MV-4-11 (cell line): Measurements from ENCODE around the gene SULF2.

Source experiments
- DNase-seq: peaks from one replicate; lab custom pipeline; 2025; lab: John Stamatoyannopoulos, UW

SULF2 gene

GRCh38 chr20:47667531-47668312 lies 117.6 kb downstream of the SULF2 start:
- DNase-seq, result no peak

DNA sequence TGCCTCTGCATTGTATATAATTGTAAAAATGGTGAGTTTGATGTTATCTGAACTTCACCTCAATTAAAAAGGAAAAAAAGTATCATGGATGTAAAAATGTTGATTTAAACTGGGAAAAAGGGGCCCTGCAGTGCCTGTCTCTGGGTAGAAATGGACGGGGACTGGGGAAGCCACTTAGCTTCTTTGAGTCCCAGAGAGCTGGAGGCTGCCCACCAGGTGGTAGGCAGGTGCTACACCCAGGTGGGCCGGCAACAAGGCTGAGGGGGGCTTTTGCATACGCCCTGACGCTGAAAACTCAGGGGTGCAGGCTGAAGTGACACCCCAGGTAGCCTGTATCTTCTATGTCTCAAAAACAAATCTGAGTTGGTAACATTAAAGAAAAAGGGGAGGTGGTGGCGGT lies 118.2 kb downstream of the SULF2 start:
- no peak for DNase-seq

DNA sequence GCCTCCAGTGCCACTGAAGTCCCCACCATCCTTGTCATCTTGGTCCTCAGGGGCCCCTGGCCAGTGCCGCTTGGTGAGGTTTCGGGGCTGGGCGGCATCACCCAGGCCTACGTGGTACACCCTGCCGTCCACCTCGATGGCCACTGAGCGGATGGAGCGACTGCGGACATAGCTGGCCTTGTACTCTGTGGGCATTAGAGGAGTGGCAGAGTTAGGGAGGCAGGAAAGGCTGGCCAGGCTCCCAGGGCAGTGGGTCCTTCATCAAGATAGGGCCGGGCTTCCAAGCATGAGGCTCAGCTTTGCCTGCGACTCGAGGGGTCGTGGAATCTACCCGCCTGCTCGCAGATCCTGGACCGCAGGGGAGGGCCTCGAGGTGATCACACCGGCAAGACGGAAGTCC lies 119.0 kb downstream of the SULF2 start:
- no peak for DNase-seq

GRCh38 chr20:47665221-47665991 lies 119.9 kb downstream of the SULF2 start:
- no peak for DNase-seq

GRCh38 chr20:47664744-47665143 lies 120.5 kb downstream of the SULF2 start:
- DNase-seq, result no peak

- no peak for DNase-seq
Observed at GRCh38 chr20:47664068-47664437, 121.2 kb downstream of the SULF2 start.

DNA sequence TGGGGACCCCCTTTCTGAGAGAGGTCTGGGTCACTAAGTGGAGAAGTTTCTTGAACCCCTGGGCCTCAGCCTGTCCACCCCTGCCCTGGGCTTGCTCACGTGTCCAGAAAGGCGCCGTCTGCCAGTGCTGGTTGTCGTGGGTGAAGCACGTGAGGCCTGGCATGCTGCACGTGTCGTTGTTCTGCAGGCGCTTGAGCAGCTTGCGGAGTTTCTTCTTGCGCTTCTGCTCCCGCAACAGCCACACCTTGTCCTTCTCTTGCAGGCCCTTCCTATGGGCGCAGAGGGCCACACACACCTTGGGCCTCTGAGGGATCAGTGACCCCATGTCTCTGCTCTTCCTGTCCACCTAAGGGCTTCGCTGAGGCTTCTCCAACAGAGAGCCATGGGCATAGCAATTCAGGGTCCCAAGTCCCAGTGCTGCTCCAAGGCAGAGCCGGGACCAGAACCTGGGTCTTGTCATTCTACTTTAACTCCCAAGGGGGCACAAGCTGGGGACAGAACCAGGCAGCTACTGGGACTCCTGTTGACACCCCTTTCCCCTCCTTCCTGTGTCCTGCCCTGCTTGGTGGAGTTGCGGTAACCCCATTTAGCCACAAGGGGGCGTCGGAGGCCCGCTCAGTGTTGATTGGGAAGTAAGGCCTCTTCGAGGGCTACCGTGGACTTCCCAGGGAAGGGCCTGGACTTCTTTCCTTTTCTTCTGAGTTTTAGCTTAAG lies 121.8 kb downstream of the SULF2 start:
- DNase-seq, result peak; percentile 69

- no peak for DNase-seq
Observed at GRCh38 chr20:47662483-47663353, 122.6 kb downstream of the SULF2 start.

- no peak for DNase-seq
Observed at GRCh38 chr20:47661714-47662113, 123.6 kb downstream of the SULF2 start.

GRCh38 chr20:47660983-47661700 lies 124.1 kb downstream of the SULF2 start:
- DNase-seq, result no peak

DNA sequence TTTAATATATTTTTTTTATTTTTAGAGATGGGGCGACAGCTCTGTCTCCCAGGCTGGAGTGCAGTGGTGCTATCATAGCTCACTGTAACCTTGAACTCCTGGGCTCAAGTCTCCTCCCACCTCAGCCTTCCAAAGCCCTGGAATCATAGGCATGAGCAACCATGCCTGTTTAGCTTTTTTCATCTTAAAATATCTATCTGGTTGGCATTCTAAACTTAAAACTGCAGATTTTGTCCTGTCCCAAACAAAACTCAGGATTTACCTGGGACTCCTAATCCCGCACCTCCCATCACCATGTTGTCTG lies 124.7 kb downstream of the SULF2 start:
- no peak for DNase-seq

DNA sequence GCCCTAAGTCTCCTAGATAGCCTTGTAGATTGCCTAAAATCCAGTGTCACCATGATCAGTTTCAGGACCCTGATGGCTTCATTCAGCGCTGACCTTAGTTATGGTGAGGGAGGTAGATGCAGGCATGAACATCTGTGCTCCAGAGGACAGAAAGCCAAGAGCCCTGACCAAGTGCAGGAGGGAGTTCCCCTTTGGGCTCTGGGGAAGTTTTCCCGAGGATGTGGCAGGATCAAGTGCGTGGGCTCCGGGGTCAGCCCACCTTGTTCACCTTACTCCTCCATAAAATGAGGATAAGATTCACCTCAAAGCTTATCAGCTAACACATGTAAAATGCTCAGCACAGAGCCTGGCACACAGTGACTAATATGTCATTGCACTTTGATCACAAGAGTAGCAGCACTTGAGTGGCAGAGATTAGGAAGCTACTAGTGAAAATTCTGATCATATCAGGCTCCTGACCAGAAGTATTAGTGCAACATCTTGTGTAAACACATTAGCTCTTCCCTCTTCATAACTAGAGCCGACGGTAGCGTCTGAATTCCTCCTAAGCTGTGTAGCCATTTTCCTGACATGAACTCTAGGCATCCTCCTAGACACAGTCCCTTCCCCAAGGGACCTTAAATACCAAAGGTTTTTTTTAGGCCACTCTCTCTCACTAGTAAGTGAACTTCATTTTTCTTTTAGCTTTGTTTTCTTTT lies 125.2 kb downstream of the SULF2 start:
- DNase-seq, result no peak

- peak; percentile 90 for DNase-seq
Observed at GRCh38 chr20:47656318-47656717, 129.0 kb downstream of the SULF2 start.

GRCh38 chr20:47655635-47656034 lies 129.6 kb downstream of the SULF2 start:
- no peak for DNase-seq

DNA sequence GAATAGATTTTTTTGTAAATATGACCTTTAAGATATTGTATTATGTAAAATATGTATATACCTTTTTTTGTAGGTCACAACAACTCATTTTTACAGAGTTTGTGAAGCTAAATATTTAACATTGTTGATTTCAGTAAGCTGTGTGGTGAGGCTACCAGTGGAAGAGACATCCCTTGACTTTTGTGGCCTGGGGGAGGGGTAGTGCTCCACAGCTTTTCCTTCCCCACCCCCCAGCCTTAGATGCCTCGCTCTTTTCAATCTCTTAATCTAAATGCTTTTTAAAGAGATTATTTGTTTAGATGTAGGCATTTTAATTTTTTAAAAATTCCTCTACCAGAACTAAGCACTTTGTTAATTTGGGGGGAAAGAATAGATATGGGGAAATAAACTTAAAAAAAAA lies 130.9 kb downstream of the SULF2 start:
- no peak for DNase-seq

GRCh38 chr20:47653869-47654268 lies 131.4 kb downstream of the SULF2 start:
- no peak for DNase-seq

DNA sequence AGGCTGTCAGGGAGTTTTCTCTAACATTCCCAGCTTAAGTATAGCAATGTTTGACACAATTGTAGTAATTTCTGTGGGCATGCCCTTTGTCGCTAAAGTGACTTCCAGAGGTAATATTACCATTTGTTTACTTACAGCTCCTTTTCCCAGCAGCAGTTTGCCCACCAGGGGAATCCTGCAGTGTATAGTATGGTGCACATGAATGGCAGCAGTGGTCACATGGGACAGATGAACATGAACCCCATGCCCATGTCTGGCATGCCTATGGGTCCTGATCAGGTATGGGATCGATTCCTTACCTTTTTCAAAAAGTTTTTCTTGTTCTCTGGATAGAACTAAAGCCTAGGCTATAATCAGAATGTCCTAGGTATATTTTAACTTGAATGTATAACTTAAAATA lies 132.5 kb downstream of the SULF2 start:
- DNase-seq, result no peak

GRCh38 chr20:47652301-47652700 lies 133.0 kb downstream of the SULF2 start:
- no peak for DNase-seq

GRCh38 chr20:47648943-47649342 lies 136.3 kb downstream of the SULF2 start:
- no peak for DNase-seq

DNA sequence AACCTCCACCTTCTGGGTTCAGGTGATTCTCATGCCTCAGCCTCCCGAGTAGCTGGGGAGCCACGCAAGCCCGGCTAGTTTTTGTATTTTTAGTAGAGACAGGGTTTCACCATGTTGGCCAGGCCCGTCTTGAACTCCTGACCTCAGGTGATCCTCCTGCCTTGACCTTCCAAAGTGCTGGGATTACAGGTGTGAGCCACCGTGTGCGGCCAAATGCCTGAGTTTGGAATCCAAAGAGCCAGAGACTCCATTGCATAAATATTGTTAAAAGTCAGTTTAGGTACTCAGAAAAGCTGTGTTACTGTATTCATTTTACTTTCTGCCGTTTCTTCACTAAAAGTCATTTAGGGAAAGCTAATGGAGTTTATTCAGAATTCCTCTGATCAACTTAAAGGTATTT lies 137.3 kb downstream of the SULF2 start:
- no peak for DNase-seq

DNA sequence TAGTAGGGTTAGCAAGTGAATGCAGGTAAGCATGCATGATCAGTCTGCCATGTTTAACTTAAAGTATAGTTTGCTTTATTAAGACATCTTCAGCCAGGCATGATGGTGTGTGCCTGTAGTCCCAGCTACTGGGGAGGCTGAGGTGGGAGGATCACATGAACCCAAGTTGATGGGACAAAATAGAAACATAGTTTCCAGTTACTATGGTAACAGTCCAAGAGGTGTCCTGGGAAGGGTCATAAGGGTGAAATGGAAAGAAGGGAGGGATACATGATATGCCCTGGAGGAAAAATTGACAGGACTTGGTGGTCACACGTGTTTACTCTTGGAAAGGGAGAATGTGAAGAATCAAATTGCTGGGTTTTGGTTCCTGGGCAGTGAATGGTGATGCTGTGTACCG lies 139.6 kb downstream of the SULF2 start:
- no peak for DNase-seq
